Stimulated activated CD4-positive, alpha-beta T cell treated with anti-CD3 and anti-CD28 coated beads, Interleukin-2, amount 100 ng/mL, for 48 hours (primary cell): ENCODE measurements around the gene AUP1.
A peak's percentile ranks its signal among the peaks of the same experiment; 100 is the strongest.

Experiments used
- DNase-seq, 2 donors: peaks; one replicate each; pipeline ENCODE4 v3.0.0-alpha.2; 2020

Gene AUP1

GRCh38 chr2:74556831-74557370, 27.4 kb upstream of the AUP1 start:
- no peak for DNase-seq

- no peak for DNase-seq
Observed at GRCh38 chr2:74556159-74556558, 26.7 kb upstream of the AUP1 start.

DNA sequence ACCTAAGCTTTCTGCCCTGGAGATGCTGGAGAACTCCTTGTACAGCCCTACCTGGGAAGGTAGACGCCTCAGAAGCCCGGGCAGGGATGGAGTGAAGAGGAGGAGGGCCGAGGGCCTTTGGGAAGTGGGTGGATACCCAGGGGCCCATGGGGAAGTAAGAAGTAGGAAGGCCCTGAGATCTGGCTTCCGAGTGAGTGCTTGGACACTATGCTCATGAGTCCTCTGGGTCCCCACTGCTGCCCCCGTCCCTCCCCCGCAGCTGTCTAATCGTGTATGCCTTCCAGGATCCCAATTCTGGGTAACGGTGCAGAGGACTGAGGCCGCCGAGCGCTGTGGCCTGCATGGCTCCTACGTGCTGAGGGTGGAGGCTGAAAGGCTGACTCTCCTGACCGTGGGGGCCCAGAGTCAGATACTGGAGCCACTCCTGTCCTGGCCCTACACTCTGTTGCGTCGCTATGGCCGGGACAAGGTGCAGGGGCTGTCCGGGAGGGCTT, 26.2 kb upstream of the AUP1 start:
- no peak for DNase-seq

DNA sequence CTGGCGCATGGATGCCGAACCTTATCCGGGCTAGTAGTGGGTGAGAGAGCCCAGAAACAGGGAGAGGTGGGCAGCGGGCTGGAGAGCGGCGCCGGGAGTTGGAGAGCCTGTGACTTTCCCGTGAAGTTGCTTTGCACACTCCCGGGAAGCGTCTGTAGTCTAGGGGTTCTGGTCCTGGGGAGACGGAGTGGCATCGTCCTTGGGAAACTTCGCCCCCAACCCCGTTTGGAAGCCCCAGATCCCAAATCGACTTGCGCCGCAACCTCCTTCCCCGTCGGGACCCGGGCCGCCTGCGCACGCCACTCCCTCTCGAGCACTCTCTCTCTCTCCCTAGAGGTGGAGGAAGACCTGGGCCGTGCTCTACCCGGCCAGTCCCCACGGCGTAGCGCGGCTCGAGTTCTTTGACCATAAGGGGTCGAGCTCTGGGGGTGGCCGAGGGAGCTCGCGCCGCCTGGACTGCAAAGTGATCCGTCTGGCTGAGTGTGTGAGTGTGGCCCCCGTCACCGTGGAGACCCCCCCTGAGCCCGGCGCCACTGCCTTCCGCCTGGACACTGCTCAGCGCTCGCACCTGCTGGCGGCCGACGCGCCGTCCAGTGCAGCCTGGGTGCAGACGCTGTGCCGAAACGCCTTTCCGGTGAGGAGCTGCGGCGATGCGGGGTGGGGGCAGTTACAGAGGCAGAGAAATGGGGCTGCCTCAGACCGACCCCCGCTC, 25.5 kb upstream of the AUP1 start:
- DNase-seq, result peak; percentile 37 to 44

- peak; percentile 79 to 82 for DNase-seq
Observed at GRCh38 chr2:74553892-74554819, 24.6 kb upstream of the AUP1 start, which contains the start of the genes DOK1 and LOXL3. TSS of gene DOK1 (plus strand) at chr2:74554720. CDS start at chr2:74554755, 35 bp downstream. TSS of gene LOXL3 (minus strand) at chr2:74553942. CDS start at chr2:74552634, 1,308 bp downstream.

DNA sequence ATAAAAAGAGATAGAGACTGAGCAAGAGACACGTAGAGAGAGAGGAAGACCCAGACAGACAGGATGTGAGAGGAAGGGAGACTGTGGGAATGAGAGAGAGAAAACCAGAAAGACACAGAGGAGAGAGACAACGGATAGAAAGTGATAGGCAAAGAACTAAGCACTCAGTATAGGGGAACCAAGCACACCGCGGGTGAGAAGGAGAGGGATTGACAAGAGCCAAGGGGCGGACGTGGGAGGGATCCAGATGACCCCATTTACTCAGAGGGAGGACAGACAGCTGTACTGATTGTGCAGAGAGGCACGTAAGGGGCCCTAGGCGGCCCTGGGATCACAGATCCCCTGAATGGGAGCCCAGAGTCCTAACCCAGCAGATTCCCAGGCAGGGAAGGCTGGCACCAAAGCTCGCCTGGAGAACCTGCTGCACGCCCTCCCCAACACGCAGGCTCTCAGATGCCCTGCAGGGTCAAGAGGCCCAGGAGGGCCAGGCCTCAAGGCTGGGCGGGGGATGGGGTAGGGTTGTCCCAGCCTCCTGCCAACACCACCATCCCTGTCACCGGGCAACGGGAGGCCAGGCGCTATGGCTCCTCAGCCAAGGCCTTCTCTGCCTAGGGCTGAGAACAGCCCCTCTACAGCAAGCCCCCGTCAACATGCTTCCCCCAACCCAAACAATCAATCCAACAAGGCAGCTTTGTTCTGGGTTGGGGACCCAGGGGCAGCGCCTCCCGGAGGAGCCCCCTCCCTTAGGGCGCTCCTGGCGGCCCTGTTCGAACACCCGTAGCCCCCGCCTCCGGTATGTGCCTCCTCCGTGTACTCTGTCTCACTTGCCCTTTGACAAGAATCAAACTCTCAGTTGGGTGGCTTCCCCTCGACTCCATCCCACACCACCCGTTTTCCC, 23.7 kb upstream of the AUP1 start:
- DNase-seq, result no peak

- DNase-seq, result no peak
Observed at GRCh38 chr2:74551942-74552913, 22.7 kb upstream of the AUP1 start.

- no peak for DNase-seq
Observed at GRCh38 chr2:74551530-74551929, 22.0 kb upstream of the AUP1 start.

DNA sequence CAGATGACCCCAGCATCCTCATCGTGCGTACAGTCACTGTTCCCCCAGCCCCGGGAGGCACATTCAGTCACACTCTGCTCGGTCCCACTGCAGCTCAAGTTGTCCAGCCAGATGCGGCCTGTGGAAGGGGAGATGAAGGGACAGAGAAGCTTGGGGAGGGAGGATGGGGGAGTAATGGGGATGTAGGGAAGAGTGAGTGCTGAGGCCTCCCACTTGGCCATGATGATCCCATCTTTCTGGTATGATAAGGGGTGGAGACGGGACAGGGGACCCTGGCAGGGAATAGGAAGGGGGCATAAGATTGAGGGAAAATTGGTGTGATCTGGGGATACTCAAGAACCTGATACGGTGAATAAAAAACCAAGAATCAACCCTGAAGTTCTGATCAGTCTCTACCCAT, 20.7 kb upstream of the AUP1 start:
- no peak for DNase-seq

DNA sequence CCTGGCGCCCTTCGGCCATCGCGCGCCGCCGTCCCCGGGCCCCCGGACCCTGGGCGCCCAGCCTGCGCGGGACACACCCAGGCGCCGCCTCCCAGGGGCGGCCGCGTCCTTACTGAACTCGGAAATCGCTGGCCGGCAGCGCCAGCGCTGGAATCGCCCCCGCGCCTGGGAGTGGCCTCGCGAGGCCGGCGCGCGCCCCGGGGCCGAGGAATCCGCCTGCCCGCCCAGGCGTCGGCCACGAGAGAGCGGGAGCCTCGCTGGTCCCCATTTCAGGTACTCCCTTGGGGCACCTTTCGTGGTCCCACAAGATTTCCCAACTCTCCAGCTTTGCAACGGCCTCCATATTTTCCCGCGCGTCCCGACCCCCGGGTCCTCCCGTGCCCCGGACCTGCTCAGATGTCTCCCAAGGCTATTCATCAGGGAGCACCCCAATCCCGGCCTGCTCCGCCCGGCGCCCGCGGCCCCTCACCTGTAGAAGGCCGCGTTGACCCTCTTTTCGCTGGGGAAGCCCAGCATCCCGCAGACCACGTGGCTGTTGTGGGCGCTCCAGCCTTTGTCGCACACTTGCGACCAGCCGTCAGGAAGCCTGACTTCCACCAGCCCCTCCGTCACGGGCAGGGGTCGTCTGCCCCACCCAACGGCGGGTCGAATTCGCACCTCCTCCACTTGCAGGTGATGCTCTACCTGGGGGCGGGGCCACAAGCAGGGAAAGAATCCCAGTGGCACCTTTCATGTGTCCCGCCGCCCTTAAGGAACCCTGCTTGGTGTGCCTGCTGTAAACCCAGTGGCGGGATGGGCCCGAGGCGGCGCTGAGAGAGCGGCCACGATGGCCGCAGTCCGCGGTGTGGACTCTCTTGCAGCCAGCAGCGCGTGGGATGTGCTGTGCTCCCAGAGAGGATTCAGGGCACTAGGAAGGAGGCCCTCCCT, 19.7 kb upstream of the AUP1 start:
- no peak for DNase-seq

DNA sequence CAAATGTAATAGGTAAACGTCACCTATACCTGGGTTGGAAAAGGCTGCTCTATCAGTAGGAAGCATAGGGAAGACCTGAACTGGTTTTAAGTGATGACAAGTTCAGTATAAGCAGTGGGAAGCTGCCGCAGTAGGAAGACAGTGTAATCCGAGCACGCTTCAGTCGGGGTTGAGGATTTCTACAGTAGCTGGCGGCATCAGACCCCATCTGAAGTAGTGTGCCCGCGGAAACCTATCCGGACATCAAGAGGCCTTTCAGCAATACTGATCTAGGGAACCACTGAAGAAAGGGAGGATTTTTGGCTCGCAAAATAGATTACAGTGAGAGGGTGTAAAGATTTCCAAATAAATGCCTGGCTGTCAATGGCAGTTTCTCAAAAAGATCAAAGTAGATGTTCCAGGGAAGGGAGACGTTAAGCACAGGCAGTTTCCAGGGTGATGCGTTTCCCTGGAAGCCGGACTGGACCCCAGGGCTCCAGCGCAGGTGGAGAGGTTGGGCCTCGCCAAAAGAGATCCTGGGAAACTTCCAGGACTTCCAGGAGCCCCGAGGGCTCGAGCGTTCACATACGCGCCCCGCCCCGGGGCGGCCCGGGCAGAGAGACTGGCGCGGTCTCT, 18.9 kb upstream of the AUP1 start:
- no peak for DNase-seq

GRCh38 chr2:74546004-74546403, 16.5 kb upstream of the AUP1 start:
- DNase-seq, result no peak

- DNase-seq, result no peak
Observed at GRCh38 chr2:74544634-74545033, 15.1 kb upstream of the AUP1 start.

DNA sequence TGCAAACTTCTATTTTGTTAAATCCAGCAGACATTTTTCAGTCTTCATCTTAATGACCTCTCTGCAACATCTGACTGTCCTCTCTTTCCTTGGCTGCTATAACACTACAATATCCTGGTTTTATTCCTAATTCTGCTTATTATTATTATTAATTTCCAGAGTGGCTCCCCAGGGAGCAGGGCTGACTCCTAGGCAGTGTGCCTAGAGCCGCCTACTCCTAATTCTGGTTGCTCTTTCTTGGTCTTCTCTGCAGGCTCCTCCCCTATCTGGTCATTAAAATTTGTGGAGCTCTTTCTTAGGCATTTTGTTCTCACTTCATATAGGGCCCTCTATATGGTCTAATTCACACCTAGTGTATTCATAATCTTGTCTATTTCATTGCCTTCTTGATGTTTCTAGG, 13.5 kb upstream of the AUP1 start:
- DNase-seq, result no peak

DNA sequence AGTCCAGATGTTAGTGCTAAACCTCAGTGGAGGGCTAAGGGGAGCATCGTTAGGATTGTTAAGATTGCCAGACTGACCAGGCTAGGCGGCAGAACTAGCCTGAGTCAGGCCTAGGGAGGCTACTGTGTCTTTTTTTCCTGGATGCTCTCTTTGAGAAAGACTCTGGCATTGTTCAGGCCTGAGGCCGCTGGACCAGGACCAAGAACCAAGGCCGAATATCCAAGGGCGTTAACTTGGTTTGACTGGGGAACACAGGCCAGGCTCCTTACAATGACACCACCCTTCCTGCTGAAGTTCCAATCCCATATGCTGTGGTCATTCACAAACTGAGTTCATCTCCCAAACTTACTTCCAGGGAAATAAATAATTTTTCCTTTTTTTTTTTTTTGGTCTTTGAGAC, 10.8 kb upstream of the AUP1 start:
- no peak for DNase-seq

- DNase-seq, result no peak
Observed at GRCh38 chr2:74538881-74539339, 9.4 kb upstream of the AUP1 start.

DNA sequence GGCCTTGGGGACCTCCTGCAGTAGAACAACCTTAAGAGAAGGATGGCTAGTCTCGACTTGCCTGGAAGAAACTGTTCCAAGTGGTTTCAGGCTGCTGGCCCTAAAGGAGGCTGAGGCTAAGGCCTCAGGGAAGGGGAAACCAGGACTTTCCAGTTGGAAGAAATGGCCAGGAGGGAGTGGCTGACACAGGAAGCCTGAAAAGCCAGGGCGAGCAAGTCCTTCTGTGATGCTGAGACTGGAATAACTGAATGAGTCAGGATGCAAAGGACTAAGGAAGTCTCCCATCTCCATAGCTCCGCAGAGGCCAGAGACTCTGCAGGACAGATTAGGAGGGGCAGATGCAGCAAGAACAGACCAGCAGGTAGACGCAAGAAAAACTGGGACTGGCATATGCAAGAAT, 7.6 kb upstream of the AUP1 start:
- no peak for DNase-seq

DNA sequence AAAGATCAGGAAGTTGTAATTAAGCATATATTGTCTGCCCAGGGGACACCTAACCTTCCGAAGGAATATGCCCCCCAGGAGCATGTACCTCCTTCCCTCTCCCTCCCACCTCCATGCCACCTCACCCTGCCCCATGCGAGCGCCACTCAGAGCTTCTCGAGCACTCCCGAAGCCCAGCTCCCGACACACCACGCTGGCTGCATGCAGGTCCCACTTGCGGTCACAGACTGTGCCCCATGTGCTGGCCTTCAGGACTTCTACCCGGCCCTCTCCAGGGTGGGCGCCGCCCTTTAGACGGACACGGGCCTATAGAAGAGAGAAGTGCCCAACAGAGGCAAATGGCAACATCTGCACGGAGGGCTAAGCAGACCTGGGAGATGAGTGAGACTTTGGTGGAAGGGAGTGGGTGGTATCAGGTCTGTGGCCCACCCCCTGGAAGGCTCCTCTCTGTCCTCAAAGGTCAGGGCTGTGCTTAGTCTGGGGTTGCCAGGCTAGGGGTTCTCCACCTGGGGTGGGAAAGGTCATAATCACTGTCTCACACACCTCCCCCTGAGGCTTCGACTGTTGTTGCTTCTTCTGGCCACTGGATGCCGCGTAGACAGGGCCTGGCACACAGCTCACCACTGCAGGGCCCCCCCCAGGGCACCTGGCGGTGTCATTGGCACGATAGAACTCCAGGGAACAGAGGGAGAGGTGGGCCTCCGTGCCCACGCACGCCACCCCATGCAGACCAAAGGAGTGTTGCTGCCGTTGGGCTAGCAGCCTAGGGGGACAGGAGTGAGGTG, 6.9 kb upstream of the AUP1 start:
- DNase-seq, result no peak
